Lung microvascular endothelial cell (primary cell): ENCODE measurements around the gene GSTCD. TPM values are rescaled to one million over a fixed set of nuclear protein-coding genes. Genes with fewer than 3 reads are reported as not detected.
A peak's percentile ranks its signal among the peaks of the same experiment; 100 is the strongest.
"Not testable (repeated sequence)": the region's sequence is repeated elsewhere in the genome, so short reads cannot be mapped to it uniquely, and the experiment has no call there.

Experiments
- DNase-seq, 2 donors: peaks; one replicate each; pipeline versions ENCODE4 v3.0.0 to v3.0.0-alpha.2; 2010; ENCODE audit warnings: low read depth in 2 of 2
- total RNA-seq: library from RNA; depleted of rRNA; stranded (reverse); fragments of >200 nt; gene quantifications from 2 replicates; pipeline ENCODE4 v1.2.1, GENCODE V29; 2014

GSTCD gene
- 5.4 and 5.9 TPM in 2 replicates for total RNA-seq

GRCh38 chr4:105708181-105709080, at the start of gene GSTCD, which contains the start of gene INTS12:
TSS of gene GSTCD (plus strand) at chr4:105708784. CDS start at chr4:105717614, 8,830 bp downstream.
TSS of gene INTS12 (minus strand) at chr4:105708689. CDS start at chr4:105700005, 8,684 bp downstream.
- DNase-seq, result peak; percentile 96 to 97

- no peak for DNase-seq
Measured at GRCh38 chr4:105659190-105659589, 49.4 kb upstream of the GSTCD start.

GRCh38 chr4:105661028-105661427, 47.6 kb upstream of the GSTCD start:
- no peak for DNase-seq

GRCh38 chr4:105662935-105663675, 45.5 kb upstream of the GSTCD start:
- no peak for DNase-seq

GRCh38 chr4:105666693-105667092, 41.9 kb upstream of the GSTCD start:
- DNase-seq, result peak in 1 of 2 donors; percentile 5

- DNase-seq, result no peak
Measured at GRCh38 chr4:105670684-105671083, 37.9 kb upstream of the GSTCD start.

- DNase-seq, result no peak
Measured at GRCh38 chr4:105671301-105671700, 37.3 kb upstream of the GSTCD start.

- DNase-seq, result no peak
Measured at GRCh38 chr4:105674011-105674410, 34.6 kb upstream of the GSTCD start.

- no peak for DNase-seq
Measured at GRCh38 chr4:105677709-105678108, 30.9 kb upstream of the GSTCD start.

GRCh38 chr4:105679186-105679585, 29.4 kb upstream of the GSTCD start:
- peak in 1 of 2 donors; percentile 2 for DNase-seq

- DNase-seq, result peak; percentile 17 to 48
Measured at GRCh38 chr4:105683038-105683437, 25.5 kb upstream of the GSTCD start.

GRCh38 chr4:105686571-105686970, 22.0 kb upstream of the GSTCD start:
- no peak for DNase-seq

GRCh38 chr4:105694812-105695211, 13.8 kb upstream of the GSTCD start:
- DNase-seq, result not testable (repeated sequence)

- not testable (repeated sequence) for DNase-seq
Measured at GRCh38 chr4:105695832-105696231, 12.8 kb upstream of the GSTCD start.

- DNase-seq, result no peak
Measured at GRCh38 chr4:105698607-105699006, 10.0 kb upstream of the GSTCD start.

GRCh38 chr4:105707782-105708180, 803 bp upstream of the GSTCD start:
- DNase-seq, result peak; percentile 5 to 30

GRCh38 chr4:105709081-105709450, 482 bp downstream of the GSTCD start:
- DNase-seq, result peak; percentile 32 to 47

- no peak for DNase-seq
Measured at GRCh38 chr4:105710012-105710600, 1.5 kb downstream of the GSTCD start.

- DNase-seq, result no peak
Measured at GRCh38 chr4:105710678-105711077, 2.1 kb downstream of the GSTCD start.

- DNase-seq, result no peak
Measured at GRCh38 chr4:105712766-105713165, 4.2 kb downstream of the GSTCD start.

- peak in 1 of 2 donors; percentile 6 for DNase-seq
Measured at GRCh38 chr4:105714071-105714521, 5.5 kb downstream of the GSTCD start.

- DNase-seq, result no peak
Measured at GRCh38 chr4:105714932-105715331, 6.3 kb downstream of the GSTCD start.
